Astrocyte (in vitro differentiated cells and primary cell): ENCODE measurements around the gene RPP25L.

ENCODE experiments used
- CTCF ChIP-seq: IDR thresholded peaks from 2 replicates; pipeline ENCODE4 v1.5.1; 2011; ENCODE audit warnings: low read depth, mild to moderate bottlenecking, inconsistent platforms, low read length, moderate library complexity; ENCODE audit not compliant: insufficient read depth
- EZH2 ChIP-seq: IDR thresholded peaks from 2 replicates; pipeline ENCODE4 v1.6.1; 2012; ENCODE audit warnings: mild to moderate bottlenecking, low read length, inconsistent platforms; ENCODE audit not compliant: insufficient read depth

DNA sequence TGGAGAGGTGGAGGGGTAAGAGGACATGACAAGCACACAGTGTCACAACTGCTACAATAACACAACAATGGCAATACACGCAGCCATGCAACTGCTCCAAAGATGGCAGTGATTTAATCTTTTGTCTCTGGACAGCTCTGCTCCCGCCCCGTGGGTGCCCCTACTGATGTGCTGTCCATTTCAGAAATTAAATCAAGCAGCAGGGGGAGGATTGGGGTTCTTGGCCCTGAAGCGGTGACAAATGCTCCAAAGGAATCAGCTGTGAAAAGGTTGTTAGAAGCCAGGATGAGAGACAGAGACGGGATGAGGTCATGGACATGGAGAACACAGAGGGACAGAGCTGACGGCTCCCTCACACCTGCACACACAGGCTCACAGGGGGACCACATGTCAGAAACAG lies 44.9 kb downstream of the RPP25L start:
- TF ChIP-seq CTCF, result no peak
- peak; percentile 13 for TF ChIP-seq EZH2
